GM18873 (cell line): Measurements from ENCODE around the gene SSUH2.
"Not testable (repeated sequence)": the region's sequence is repeated elsewhere in the genome, so short reads cannot be mapped to it uniquely, and the experiment has no call there.

Source experiments
- ATAC-seq: cut with Tn5 transposase; IDR thresholded peaks from one replicate; pipeline ENCODE4 v1.9.1; 2021; ENCODE audit warnings: mild to moderate bottlenecking, moderate library complexity, moderate number of reproducible peaks; ENCODE audit not compliant: unreplicated experiment, low FRiP score

Gene SSUH2

DNA sequence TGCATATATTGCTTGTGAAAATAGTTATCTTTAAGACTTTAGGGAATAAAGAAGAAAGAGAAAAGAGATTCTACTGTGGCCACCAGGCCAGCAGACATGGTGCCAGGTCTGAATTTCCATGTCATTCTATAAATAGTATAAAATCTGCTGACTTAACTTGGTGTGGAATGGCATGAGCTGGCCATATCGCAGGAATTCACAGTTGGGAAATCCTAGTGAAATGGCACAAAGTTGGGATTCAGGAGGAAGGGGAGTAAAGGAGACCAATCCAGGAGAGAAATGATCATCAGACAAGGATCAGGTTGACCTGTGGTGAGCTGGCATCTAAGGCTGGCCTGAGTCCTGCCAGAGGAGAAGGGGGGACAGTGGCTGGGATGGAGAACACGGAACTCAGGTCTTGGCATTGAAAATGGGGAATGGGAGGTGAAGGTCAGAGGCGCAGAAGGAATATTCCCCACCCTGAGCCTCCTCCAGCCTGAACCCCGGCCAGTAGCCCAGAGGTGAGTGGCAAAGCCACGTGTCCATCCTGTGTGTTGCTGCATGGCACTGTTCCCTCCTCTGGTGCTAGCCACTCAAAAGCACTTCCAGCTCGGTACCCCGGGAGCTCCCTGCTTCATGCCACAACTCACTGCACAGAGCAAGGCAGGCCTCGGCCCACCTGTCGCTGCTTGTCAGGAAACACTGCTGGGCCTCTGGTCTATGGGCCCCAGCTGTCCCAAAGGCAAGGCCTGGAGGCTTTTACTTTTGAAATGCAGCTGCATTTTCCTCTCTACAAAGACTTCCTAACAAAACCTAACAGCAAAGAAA is 51.4 kb downstream of the SSUH2 start:
- no peak for ATAC-seq

- ATAC-seq: no peak
These were observed 54.6 kb downstream of the SSUH2 start for GRCh38 chr3:8589880-8590556.

- ATAC-seq: no peak
These were observed 59.9 kb downstream of the SSUH2 start for GRCh38 chr3:8584661-8585060.

GRCh38 chr3:8581806-8582445 is 62.7 kb downstream of the SSUH2 start:
- ATAC-seq: no peak

DNA sequence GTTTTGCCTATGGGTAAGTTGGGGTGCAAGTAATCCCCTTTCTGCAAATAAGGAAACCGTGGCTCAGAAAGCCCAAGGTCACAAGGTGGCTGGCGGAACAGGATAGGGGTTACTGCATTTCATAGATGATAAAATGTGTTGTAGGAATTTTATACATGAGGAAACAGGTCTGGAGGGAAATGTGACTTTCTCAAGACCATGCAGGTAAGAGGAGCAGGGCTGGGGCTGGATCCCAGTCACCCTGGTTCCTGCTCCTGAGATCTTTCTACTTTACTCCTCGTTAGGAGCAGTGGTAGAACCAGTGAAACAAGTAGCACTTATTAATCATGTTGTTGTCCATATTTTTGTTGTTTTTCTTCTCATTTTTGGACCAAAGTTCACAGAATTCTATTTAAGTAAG is 63.2 kb downstream of the SSUH2 start:
- ATAC-seq: no peak

GRCh38 chr3:8580434-8580833 is 64.2 kb downstream of the SSUH2 start:
- ATAC-seq: not testable (repeated sequence)

- ATAC-seq: no peak
These were observed 64.7 kb downstream of the SSUH2 start for GRCh38 chr3:8579943-8580342.

DNA sequence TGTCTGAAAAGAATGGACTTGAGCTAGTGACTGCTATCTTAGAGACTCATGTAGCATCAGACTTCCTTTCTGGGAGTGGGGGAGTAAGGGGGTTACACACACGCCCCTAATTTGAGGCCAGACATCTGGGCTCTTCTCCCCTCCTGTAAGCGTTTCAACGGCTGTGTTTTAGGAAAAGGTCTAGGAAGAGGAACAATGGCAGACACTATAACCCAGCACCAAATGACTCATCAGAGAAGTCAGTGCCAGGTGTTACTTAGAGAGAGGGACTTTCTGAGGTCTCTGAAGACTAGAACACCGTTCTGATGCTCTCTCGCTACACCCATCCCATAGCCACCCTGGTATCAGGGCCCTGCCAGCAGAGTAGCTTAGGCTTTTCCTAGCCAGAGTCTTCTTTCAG is 65.5 kb downstream of the SSUH2 start:
- peak; percentile 100 for ATAC-seq

- ATAC-seq: no peak
These were observed 66.3 kb downstream of the SSUH2 start for GRCh38 chr3:8578282-8578681.

DNA sequence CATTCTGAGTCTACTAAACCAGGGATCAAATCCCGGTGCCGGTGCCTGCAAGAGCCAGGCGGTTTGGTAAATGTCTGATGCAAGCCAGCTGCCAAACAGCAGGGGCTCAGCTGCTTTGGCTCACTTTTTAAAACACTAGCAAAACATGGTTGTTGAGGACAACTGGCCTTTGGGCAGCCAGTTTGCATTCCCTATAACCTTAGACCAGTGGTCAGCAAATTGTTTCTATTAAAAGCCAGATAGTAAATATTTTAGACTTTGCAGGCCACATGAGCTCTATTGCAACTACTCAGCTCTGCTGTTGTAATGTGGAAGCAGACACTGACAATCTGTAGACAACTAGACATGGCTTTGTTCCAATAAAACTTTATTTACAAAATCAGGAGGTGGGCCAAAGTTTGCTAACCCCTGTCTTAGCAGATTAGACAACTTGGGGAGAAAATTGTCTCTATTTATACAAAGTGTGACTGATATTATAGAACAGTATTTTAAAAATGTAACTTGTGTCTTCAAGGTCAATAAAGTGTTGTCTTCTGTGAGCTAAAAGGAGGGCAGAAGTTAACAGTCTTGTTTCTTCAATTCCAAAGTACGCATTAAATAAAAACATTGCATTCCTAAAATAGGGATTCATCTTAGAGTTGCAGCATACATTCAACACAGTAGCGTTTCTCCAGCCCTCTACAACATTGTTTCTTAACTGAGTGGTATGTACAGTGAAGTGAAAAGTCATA is 67.6 kb downstream of the SSUH2 start:
- ATAC-seq: no peak

GRCh38 chr3:8576436-8576835 is 68.2 kb downstream of the SSUH2 start:
- ATAC-seq: no peak

DNA sequence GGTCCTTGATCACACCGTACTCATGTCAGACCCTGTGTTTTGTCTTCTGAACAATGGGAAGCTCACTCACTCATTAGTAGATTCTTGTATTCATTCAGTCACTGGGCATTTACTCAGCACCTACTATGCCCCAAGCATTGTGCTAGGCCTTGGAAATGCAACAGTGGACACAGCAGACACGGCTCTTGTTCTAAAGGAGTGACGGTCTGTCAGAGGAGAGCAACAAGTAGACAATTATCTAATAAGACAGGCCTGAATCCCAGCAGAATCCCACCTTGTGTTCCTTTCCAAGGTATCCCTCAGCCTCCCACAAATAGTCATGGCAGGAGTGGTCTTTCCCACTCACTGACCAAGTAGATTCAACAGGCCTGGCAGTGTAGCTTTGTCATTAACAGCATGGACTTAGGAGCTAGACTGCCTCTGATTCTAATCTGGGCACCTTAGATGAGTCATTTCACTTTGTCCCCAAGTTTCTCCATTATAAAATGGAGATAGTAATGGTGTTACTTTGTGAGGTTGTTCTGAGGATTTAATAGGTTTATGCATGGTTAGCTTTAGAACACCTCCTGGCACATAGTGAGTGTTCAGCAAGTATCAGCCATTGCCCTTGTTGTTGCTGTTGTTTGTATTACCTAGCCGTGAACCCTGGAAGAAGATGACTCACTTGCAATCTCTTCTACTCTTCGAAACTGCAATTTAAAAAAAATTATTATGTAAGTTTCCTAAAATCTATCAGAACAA is 69.1 kb downstream of the SSUH2 start:
- no peak for ATAC-seq

DNA sequence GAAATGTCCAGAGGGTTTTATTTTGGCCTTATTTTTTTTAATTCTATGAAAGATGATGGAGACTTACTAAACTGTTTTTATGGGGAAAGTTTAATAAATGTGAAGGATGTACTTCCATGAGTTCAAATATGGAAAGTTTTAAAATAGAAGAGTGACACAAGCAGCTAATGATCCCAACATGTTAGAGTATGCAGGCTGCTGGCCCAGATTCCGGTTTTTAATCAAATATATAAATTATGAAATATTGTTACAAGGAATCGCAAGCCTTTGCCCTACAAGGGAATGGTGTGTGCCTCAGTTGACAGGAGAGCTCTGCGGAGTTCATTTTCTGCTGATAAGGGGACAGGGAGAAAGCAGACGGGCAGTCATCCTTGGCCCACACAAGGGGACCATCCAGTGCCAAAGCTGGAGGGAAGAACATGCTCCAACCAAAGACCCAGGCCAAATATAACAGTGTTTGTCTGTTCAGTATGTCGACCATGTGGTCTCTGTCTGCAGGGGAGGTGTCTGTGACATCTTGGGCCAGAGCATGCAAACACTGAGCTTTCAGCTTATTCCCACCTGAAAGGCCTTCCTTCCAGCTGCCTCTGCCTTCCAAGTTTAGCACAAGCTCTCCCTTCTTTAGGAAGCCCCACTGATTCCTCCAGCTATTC is 69.8 kb downstream of the SSUH2 start:
- ATAC-seq: no peak

DNA sequence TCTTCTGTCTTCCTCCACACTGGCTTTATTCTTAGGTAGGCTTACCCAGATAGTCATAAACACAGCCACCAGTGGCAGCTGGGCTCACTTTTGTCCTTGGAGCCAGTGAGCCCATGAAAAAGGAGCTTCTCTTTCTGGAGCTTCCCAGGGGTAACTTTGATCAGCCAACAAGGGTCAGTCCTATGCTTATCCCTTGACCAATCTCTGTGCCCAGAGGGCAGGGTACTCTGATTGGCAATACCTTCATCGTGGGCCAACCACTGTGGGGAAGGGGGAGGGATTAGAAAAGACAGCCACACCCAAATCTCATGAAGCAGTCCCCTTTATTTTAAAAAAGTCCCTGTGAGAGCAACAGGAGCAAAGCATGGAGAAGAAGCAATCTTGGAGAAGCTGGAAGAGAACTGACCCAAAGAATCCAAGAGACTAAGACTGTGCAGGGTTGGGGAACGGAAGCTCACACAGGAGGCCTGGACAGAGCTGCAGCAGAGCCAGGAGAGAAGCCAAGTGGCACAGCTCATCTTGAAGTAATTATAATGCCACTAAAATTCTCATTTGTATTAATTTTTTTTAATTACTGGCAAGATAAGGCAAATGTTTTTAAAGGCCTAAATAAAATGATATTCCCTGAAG is 70.4 kb downstream of the SSUH2 start:
- no peak for ATAC-seq

DNA sequence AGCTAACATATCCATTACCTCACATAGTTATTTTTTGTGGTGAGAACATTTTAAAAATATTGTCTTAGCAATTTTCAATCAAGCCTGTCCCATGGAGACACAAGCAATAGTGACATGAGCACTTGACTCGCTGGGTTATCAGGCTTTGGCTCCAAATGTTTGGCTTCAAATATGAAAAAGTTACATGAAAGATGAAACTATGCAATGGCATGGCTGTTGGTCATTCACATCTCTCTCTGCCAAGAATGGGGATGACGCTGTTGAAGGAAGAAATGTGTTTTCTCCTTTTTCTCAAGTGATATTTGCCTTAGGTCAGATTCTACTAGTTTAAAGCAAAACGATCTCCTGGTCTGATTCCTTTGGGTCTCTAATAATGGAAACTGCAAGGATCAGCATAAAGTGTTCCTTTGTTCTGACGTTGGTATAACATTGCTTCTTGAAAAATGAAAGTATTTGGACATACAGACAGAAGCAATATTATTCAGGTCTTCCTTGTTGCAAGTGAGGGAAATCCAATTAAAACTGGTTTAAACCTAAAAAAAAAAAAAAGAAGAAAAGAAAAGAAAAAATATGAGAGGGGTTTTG is 71.2 kb downstream of the SSUH2 start:
- ATAC-seq: no peak

DNA sequence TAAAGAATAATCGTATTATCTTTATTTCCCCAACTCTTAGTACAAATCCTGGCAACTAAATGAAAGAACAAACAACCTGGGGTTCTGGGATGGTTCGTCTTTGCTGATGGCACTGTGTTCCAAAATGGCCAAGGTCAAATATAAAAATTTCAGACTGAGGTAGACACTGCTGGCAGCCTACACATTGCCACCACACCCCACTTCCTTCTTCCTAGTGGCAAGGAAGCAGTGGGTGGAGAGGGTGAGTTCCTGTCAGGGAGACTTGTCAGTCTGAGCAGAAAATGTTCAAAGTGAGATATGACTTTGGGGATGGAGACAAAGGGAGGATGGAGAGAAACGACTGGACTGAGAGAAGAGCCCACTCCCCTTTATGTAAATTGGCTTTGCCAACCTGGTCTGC is 73.3 kb downstream of the SSUH2 start:
- ATAC-seq: no peak
